GM19035 (cell line): ENCODE results near the gene FCN2.

Source experiments
- ATAC-seq: cut with Tn5 transposase; IDR thresholded peaks from one replicate; pipeline ENCODE4 v1.9.1; 2021; ENCODE audit not compliant: unreplicated experiment

Gene FCN2

GRCh38 chr9:134908524-134909309 lies 28.1 kb downstream of the FCN2 start:
- ATAC-seq = no peak

- no peak for ATAC-seq
These were observed 29.2 kb downstream of the FCN2 start for GRCh38 chr9:134909511-134910481.

GRCh38 chr9:134912126-134912840 lies 31.7 kb downstream of the FCN2 start:
- ATAC-seq = no peak

DNA sequence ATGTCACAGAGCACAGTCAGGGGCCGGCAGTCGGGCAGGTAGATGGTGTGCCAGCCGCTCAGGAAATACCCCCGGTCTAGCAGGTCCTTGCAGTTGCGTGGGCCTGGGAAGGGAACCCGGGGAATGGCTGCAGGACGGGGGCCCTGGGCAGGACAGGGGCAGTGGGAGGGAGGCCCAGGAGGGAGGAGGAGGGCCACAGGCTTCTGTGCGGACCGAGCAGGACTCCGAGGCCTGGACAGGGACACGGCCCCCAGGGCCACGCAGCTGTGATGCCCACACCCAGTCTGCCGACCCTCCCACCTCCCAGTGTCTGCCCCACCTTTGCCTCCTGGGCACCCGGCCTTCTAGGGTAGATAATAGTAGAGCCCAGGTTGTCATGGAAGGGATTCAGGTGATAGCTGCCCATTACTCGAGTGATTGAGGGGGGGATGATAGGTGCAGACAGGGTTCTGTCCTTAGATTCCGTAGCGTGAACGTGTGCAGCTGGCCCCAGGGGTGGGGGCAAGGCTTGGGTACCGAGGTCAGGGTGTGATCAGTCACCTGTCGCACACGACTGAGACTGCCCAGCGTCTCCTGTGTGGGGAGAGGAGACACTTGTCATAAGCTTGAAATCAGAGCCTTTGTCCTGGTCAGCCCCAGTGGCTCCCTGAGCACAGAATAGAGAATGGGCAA lies 32.6 kb downstream of the FCN2 start:
- no peak for ATAC-seq

DNA sequence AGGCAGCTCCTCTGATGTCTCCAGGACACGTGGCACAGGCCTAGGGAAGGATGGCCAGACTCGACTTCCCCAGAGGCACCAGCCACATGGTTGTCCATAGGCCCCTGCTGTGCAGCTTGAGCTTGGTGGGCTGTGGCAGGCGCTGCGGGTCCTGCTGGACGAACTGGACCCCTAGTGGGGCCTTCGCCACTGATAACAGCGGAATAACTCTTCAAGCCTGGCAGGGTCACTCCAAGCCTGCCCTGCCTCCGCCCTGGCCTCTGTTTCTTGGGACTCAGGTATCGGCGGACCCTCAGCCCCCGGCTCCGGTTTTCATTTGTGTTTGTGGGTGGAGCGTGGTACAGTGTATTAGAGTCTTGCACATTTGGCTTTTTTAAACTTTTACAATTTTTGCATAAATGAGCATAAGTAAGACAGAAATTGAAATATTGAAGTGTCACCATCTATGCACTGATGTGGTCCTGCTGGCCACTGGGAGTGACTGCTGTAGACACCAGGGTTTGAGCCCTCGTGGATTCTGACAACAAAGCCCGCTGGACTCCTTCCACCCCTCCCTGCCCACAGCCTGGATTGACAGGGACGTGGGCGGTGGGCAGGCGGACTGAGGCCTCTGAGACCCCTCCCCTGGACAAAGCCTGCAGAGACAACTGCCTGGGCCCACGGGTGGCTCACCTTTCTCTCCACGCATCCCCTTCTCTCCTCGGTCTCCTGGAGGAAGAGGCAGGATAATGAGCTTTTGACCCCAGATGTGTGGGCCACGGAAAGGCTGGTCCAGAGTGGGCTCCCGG lies 33.3 kb downstream of the FCN2 start:
- no peak for ATAC-seq

- ATAC-seq = no peak
These were observed 33.9 kb downstream of the FCN2 start for GRCh38 chr9:134914501-134914834.

DNA sequence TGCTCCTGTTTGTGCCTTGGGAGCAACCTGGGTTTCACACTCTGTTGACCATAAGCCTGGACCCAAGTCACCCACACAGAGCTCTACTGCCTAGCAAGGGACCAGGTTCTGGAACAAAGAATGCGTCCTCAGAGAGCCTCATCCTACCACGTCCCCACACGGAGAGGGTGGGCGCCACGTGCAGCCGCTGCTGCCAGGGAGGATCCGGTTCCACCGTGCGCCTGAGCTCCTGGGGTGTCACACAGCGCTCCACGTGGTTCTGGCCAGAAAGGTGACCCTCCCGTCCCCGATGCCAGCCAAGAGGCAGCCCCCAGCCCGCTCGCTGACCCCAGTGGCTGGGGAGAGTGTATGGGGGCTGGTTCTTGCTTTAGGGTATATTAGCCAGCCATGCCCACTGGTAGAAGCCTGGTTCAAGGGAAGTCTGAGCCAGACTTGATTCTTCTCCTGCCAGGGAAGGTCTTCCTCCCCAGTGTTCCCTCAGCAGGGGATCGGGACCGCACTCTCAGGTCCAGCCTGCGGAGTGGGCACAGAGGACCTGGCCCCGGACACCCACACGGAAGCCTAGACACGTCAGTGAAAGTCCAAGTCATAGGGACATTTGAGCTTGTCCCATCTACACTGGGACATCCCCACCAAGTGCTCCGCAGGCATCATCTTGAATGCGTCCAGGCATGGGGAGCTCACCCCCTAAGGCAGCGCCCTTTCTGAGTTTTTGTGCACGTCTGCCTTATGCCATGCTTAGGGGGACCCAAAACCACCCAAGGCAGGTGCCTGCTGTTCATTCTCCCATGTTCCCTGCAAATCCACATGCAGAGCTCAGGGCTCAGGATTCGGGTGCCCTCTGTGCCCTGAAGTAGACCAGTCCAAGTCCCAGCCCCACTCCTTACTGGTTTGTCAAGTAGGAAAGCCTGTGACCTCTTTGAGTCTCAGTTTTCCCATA lies 34.7 kb downstream of the FCN2 start:
- ATAC-seq = no peak

DNA sequence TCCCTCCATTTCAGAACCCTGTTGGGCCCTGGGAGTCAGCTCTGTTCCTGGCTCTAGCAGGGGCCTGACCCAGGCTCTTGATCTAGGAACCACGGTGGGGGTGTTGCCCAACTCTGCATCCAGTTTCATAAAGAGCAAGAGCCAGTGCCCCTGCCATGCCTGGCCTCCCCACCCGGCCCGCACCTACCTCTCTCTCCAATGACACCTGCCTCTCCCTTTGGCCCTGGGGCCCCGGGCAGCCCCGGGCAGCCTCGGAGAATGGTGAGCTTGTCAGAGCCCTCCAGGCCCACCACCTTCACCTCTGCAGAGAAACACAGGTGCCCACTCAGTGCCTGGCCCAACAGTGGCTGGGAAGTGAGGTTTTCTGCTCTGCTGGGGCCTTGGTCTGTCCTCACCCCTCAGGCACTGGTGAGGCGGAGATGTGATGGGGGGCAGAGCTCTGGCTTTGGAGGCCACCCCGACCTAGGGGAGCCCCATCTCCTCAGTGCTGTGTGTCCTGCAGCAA lies 35.6 kb downstream of the FCN2 start:
- ATAC-seq = no peak

DNA sequence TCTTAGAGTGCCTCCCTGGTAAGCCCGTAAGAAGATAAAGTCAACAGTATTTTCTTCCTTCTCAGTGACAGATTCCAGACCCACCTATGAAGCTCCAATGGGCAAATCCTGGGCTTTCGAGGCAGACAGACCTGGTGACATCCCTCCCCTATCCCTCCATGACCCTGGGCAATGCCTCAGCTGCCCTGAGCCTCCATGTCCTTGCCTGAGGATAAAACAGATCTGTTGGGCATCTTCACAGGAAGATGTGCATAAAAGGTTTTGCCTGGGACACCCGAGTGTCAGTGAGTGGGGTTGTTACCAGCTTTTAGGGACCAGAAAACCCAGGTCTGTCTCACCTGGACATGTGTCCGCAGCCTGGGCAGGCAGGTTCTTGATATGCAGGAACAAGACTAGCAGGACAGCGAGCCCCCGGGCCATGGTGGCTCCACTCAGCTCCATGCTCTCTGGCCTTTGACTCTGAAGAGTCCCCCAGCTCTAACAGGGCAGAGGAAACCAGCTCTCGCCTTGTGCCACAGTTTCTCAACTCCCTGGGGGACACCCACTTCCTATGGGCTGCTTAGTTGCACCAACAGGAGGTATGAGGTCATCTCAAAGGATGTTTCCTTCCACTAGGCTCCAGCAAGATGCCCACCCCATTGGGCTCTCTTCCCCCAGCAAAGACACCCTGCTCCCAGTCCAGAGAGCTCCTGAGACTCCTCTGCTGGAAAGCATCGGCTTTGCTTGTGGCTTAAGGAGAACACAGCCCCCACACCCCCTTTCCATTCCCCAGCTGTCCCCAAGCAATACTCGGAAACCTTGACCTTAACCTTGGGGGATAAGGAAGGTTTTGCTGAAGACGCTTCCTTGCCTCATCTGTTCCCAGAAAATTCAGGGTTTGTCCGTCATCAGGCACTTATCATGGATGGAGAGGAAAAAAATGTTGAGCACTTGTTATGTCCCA lies 37.1 kb downstream of the FCN2 start, which contains the start of gene FCN1:
Gene FCN1, minus strand, starts transcription at position 482 of the 943 bp plus-strand sequence. Its CDS starts 41 bp downstream, at position 441.
- no peak for ATAC-seq

GRCh38 chr9:134918646-134919045 lies 38.0 kb downstream of the FCN2 start:
- ATAC-seq = no peak

DNA sequence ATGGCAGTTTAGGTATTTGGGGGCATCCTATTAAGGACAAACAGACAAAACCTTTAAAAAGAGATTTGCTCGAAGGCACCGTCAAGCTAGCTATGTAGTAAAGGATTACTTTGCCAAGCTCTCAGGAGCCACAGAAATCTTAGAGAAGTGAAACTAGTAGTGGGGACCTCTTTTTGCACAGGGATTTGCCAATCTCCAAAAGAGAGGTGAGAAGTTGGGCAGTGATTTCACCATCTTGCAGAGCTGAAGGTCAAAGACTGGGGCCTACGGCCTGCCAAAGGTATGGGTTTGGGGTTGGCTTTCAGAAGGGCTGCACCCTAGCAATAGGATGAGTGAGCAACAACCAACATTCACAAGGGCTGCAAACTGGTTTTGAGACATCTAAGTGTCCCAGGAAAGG lies 38.7 kb downstream of the FCN2 start:
- ATAC-seq = no peak

DNA sequence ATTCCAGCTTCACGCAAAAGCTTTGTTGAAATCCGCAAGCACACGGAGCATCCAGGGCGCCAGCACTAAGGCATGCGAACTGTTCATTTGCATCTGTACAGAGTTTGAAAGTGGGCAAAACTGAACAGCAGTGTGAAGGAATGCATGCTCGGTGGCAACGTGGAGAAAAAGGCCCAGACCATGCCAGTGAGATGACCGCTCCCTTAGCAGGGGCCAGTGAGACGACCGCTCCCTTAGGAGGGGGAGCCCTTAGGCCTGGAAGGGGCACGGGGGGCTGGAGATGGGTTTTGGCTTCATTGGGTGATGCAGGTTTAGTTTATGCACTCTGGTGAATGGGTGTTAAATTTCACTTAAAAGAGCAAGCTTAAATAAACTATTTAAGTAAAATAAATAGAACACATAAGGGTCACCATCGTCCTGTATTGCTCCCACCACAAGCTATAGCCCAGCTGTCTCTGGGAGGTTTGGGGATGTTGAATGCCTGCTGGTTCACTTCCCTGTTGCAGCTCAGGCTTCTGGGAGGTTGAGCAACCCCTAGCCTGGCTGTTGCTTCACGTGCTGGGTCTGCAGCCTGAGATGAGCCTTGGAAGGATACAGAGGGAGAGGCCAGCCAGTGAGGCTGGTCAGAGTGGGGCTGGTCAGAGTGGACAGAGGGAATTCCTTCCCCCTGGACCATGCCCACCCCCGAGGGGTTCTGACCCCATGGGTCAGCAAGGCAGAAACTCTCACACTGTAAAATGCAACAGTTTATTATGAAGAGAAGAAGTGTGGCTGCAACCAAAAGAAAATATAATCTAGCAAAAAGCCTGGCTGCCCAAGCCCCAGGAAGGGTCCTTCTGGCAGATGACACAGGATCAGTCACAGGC lies 41.7 kb downstream of the FCN2 start:
- no peak for ATAC-seq

DNA sequence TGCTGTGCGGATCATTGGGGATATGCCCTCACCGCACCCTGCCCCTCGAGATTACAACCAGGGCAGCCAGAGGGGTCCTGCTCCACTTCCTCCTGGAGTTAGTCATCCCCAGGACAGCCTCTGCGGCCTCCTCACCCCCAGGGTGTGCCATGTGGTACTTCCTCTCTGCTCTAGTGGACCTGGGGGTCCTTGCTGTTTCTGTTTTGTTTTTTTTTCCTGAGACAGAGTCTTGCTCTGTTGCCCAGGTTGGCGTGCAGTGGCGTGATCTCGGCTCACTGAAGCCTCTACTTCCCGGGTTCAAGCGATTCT lies 42.3 kb downstream of the FCN2 start:
- no peak for ATAC-seq

GRCh38 chr9:134923466-134923865 lies 42.9 kb downstream of the FCN2 start:
- ATAC-seq = no peak

- no peak for ATAC-seq
These were observed 44.5 kb downstream of the FCN2 start for GRCh38 chr9:134925011-134925511.

- ATAC-seq = no peak
These were observed 48.0 kb downstream of the FCN2 start for GRCh38 chr9:134928436-134929192.
